ENCODE data around the gene KRT24. TPM values are rescaled to one million over a fixed set of nuclear protein-coding genes. Genes with fewer than 3 reads are reported as not detected.

The KRT24 gene
- total RNA-seq, 1 experiment from 2014 or later: not detected

DNA sequence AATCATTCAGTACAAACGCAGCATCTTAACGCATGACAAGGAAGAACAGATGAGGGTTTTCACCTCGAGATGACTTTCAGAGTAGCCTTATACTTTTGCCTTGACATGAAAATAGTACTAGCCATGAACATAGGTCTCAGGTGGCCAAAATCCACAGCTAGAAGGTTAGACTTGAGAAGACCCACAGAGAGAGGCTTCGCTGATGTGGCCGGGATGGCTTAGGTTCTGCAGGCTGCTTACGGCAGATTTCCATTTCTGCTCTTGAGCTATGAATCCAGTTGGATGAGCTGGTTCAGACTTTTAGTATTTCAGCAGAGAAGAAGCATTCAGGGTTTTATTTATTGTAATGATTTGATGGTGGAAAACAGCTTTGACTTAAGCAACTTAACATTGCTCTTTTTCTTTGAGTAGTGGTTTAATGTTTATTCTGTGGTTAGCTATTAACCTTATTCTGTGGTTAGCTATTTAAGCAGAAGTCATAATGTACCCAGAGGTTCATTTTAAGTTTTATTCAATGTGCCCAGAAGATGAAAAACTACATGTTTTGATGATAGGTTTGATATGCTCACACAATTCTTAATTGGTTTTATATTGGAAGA is 7.6 kb downstream of the KRT24 start:
- H3K4me1 ChIP-seq (ENCODE audit: insufficient read depth, low read length, poor library complexity, severe bottlenecking): no peaks in the 10 kb centered on the region
- CTCF ChIA-PET: no interaction called here
- DNase-seq (ENCODE audit: low spot score): no peak
- H3K4me3 ChIP-seq (ENCODE audit: low read depth, low read length, poor library complexity, severe bottlenecking): no peak overlapping the region
- H3K27ac ChIP-seq (ENCODE audit: low read depth, low read length, poor library complexity, severe bottlenecking): no peak overlapping the region
- H3K27me3 ChIP-seq (replicated peaks; ENCODE audit: insufficient read depth, low read depth, low read length, poor library complexity): no peaks in the 10 kb centered on the region
- H3K9me3 ChIP-seq (ENCODE audit: low read depth, low read length, poor library complexity, severe bottlenecking): no peaks in the 10 kb centered on the region
- POLR2A ChIA-PET (ENCODE audit: low non-redundant PET): no interaction called here
- intact Hi-C loops (cut with micrococcal nuclease; ENCODE audit: unreplicated experiment): no loop called here
- BruUV-seq (replicated peaks): no TSS peak
- H3K36me3 ChIP-seq (ENCODE audit: insufficient read depth, low read length, poor library complexity, severe bottlenecking): no peaks in the 10 kb centered on the region
- TF ChIP-seq EZH2 (IDR thresholded peaks at IDR 0.05; ENCODE audit: borderline replicate concordance, low read depth, low read length, poor library complexity, severe bottlenecking): no peak
- TF ChIP-seq, protein P1, sequence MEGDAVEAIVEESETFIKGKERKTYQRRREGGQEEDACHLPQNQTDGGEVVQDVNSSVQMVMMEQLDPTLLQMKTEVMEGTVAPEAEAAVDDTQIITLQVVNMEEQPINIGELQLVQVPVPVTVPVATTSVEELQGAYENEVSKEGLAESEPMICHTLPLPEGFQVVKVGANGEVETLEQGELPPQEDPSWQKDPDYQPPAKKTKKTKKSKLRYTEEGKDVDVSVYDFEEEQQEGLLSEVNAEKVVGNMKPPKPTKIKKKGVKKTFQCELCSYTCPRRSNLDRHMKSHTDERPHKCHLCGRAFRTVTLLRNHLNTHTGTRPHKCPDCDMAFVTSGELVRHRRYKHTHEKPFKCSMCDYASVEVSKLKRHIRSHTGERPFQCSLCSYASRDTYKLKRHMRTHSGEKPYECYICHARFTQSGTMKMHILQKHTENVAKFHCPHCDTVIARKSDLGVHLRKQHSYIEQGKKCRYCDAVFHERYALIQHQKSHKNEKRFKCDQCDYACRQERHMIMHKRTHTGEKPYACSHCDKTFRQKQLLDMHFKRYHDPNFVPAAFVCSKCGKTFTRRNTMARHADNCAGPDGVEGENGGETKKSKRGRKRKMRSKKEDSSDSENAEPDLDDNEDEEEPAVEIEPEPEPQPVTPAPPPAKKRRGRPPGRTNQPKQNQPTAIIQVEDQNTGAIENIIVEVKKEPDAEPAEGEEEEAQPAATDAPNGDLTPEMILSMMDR (conservative IDR thresholded peaks at IDR 0.05; ENCODE audit: low read depth, low read length): no peak

DNA sequence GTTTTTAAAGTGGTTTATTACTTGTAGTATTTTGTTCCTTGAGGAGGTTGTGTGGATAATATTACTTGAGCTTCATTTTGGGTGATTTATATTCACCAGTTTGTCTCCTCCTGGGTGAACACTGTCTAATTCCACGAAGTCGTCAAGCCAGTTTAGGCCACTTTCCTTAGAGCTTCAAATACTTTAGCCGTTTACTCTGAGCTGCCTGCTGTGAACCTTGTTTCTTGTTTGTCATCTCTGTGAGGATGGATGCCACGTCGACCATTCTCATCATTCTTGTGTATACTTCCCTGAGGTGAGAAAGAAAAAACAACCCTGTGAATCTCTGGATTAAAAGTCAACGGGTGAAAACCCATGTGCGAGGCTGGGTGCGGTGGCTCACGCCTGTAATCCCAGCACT is 9.0 kb downstream of the KRT24 start:
- CTCF ChIA-PET: no interaction called here
- intact Hi-C loops (cut with micrococcal nuclease; ENCODE audit: unreplicated experiment): no loop called here
- TF ChIP-seq EZH2 (IDR thresholded peaks at IDR 0.05; ENCODE audit: borderline replicate concordance, low read depth, low read length, poor library complexity, severe bottlenecking): no peak
- TF ChIP-seq, protein P1 (conservative IDR thresholded peaks at IDR 0.05; ENCODE audit: low read depth, low read length): no peak

DNA sequence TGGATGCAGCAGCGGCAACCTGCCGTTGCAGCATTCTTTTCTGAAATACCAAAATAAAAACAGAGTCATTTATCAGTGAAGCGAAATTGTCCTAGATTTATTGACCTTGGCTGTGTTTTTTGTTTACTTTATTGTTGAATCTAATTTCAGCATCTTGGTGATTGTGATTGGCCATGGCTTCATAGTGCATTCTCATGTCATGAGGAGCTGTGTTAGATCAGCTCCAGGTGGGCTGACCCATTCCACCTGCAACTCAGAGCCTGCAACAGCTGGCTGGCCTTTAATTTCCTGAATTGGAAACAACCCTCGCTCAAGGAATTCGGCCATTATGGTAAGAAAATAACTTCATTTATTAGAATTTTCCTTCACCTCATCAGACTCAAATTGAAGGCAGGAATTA is 16.4 kb downstream of the KRT24 start:
- ChIA-PET POLR2A (ENCODE audit: low non-redundant PET) (no interaction called here), CTCF (no interaction called here)
- Histone ChIP-seq H3K4me1 (ENCODE audit: insufficient read depth, low read length, poor library complexity, severe bottlenecking) (no peaks in the 10 kb centered on the region), H3K9me3 (ENCODE audit: low read depth, low read length, poor library complexity, severe bottlenecking) (no peaks in the 10 kb centered on the region), H3K27me3 (replicated peaks; ENCODE audit: insufficient read depth, low read depth, low read length, poor library complexity) (no peaks in the 10 kb centered on the region), H3K27ac (ENCODE audit: low read depth, low read length, poor library complexity, severe bottlenecking) (no peak overlapping the region), H3K4me3 (ENCODE audit: low read depth, low read length, poor library complexity, severe bottlenecking) (no peak overlapping the region), H3K36me3 (ENCODE audit: insufficient read depth, low read length, poor library complexity, severe bottlenecking) (no peaks in the 10 kb centered on the region)
- no peak for DNase-seq (ENCODE audit: low spot score)
- intact Hi-C loops (cut with micrococcal nuclease; ENCODE audit: unreplicated experiment): no loop called here
- TF ChIP-seq, protein P1 (conservative IDR thresholded peaks at IDR 0.05; ENCODE audit: low read depth, low read length): no peak
- TF ChIP-seq EZH2 (IDR thresholded peaks at IDR 0.05; ENCODE audit: borderline replicate concordance, low read depth, low read length, poor library complexity, severe bottlenecking): no peak
- no TSS peak for BruUV-seq (replicated peaks)

More for the DNA sequence above, 9.0 kb downstream of the KRT24 start:
- H3K36me3 ChIP-seq (ENCODE audit: insufficient read depth, low read length, poor library complexity, severe bottlenecking): no peaks in the 10 kb centered on the region
- H3K27me3 ChIP-seq (replicated peaks; ENCODE audit: insufficient read depth, low read depth, low read length, poor library complexity): no peaks in the 10 kb centered on the region
- H3K27ac ChIP-seq (ENCODE audit: low read depth, low read length, poor library complexity, severe bottlenecking): no peak overlapping the region
- H3K4me1 ChIP-seq (ENCODE audit: insufficient read depth, low read length, poor library complexity, severe bottlenecking): no peaks in the 10 kb centered on the region
- H3K9me3 ChIP-seq (ENCODE audit: low read depth, low read length, poor library complexity, severe bottlenecking): no peaks in the 10 kb centered on the region
- no peak for DNase-seq (ENCODE audit: low spot score)
- H3K4me3 ChIP-seq (ENCODE audit: low read depth, low read length, poor library complexity, severe bottlenecking): no peak overlapping the region
- BruUV-seq (replicated peaks): no TSS peak
- POLR2A ChIA-PET (ENCODE audit: low non-redundant PET): no interaction called here

All from A673 (cell line).